H1 (cell line): Measurements from ENCODE around the gene SV2B. TPM values are rescaled to one million over a fixed set of nuclear protein-coding genes. Genes with fewer than 3 reads are reported as not detected.

Experiments
- CTCF ChIA-PET: fragments of 300-600 bp; sonication (Branson Sonifier 250); formaldehyde crosslinking; loops from one replicate; lab custom pipeline; 2021; ENCODE audit not compliant: partially characterized antibody; lab: Charles Lee
- POLR2A ChIA-PET: fragments of 300-600 bp; sonication (Branson Sonifier 250); formaldehyde crosslinking; loops from one replicate; lab custom pipeline; 2021; ENCODE audit warnings: inconsistent platforms; ENCODE audit not compliant: partially characterized antibody; lab: Charles Lee
- DNase-seq, 2 experiments: peaks; one replicate each; pipeline versions ENCODE4 v3.0.0 to v3.0.0-alpha.2; 2010 to 2022; ENCODE audit warnings: low spot score in 2 of 2, low read depth in 1 of 2, mixed read lengths in 1 of 2
- FAIRE-seq: peaks from 2 replicates; lab custom pipeline; 2011; peaks lifted over from hg19 to GRCh38; lab: Jason Lieb, UNC
- H2AFZ ChIP-seq: 2 replicates; pipeline ENCODE4 v1.8.1; 2012; ENCODE audit warnings: low read length, inconsistent platforms
- H2AK5ac ChIP-seq: 2 replicates; pipeline ENCODE4 v1.6.1; 2013; ENCODE audit warnings: low read depth, low read length
- H2BK120ac ChIP-seq: replicated peaks from 2 replicates; pipeline ENCODE3; 2013; ENCODE audit warnings: low read depth, low read length, inconsistent platforms
- H2BK12ac ChIP-seq: 2 replicates; pipeline ENCODE4 v1.6.1; 2013; ENCODE audit warnings: low read depth, low read length
- H2BK15ac ChIP-seq: 2 replicates; pipeline ENCODE4 v1.6.1; 2013; ENCODE audit warnings: low read length
- H2BK20ac ChIP-seq: 2 replicates; pipeline ENCODE4 v1.6.1; 2013; ENCODE audit warnings: low read length
- H2BK5ac ChIP-seq: 2 replicates; pipeline ENCODE4 v1.6.1; 2013; ENCODE audit warnings: low read depth, low read length
- H3K14ac ChIP-seq: 2 replicates; pipeline ENCODE4 v1.6.1; 2013; ENCODE audit warnings: inconsistent platforms; ENCODE audit not compliant: insufficient read length
- H3K18ac ChIP-seq: 2 replicates; pipeline ENCODE4 v1.6.1; 2013; ENCODE audit warnings: low read length; ENCODE audit errors: extremely low read depth
- H3K23ac ChIP-seq: 2 replicates; pipeline ENCODE4 v1.6.1; 2013; ENCODE audit warnings: inconsistent platforms; ENCODE audit not compliant: insufficient read length
- H3K23me2 ChIP-seq: 2 replicates; pipeline ENCODE4 v1.6.1; 2013; ENCODE audit warnings: low read depth, low read length
- H3K27ac ChIP-seq: 2 replicates; pipeline ENCODE4 v1.6.1; 2011; ENCODE audit warnings: low read depth, low read length, inconsistent platforms
- H3K27me3 ChIP-seq, 4 experiments: replicated peaks in 1 of 4; 1 replicate in 1 of 4; 2 replicates in 3 of 4; pipeline versions ENCODE4 v1.6.1 to v1.8.1; 2011 to 2013; ENCODE audit warnings: low read length in 3 of 4, mild to moderate bottlenecking in 3 of 4, inconsistent platforms in 2 of 4, mixed read lengths in 2 of 4, moderate library complexity in 1 of 4; ENCODE audit not compliant: control insufficient read depth in 3 of 4, insufficient read depth in 3 of 4; ENCODE audit errors: extremely low read depth in 1 of 4
- H3K36me3 ChIP-seq, 4 experiments: 2 replicates each; pipeline versions ENCODE4 v1.6.1 to v1.8.1; 2011 to 2013; ENCODE audit warnings: mild to moderate bottlenecking in 4 of 4, low read length in 3 of 4, moderate library complexity in 2 of 4, control low read depth in 1 of 4, inconsistent platforms in 1 of 4; ENCODE audit not compliant: insufficient read depth in 4 of 4, control insufficient read depth in 2 of 4
- H3K4ac ChIP-seq: replicated peaks from 2 replicates; pipeline ENCODE3; 2013; ENCODE audit warnings: low read length, low read depth, mixed read lengths, inconsistent platforms; ENCODE audit not compliant: insufficient read length
- H3K4me1 ChIP-seq, 4 experiments: replicated peaks in 1 of 4; 1 replicate in 1 of 4; 2 replicates in 3 of 4; pipeline versions ENCODE4 v1.6.1 to v1.8.1; 2011 to 2013; ENCODE audit warnings: low read length in 3 of 4, inconsistent platforms in 2 of 4, mixed read lengths in 1 of 4; ENCODE audit not compliant: insufficient read depth in 4 of 4, control insufficient read depth in 3 of 4
- H3K4me2 ChIP-seq, 2 experiments: 2 replicates each; pipeline versions ENCODE4 v1.6.1 to v1.8.1; 2011 to 2013; ENCODE audit warnings: low read depth in 2 of 2, low read length in 2 of 2, control low read depth in 1 of 2, inconsistent platforms in 1 of 2, mild to moderate bottlenecking in 1 of 2; ENCODE audit not compliant: insufficient read depth in 1 of 2
- H3K4me3 ChIP-seq, 4 experiments: fragments of 200-600, 300-600 bp in 1 of 4; sonication (generic), shearing (Covaris generic), sonication (Bioruptor Twin) in 1 of 4; 2 replicates each; pipeline versions ENCODE4 v1.5.1 to v1.8.1; 2011 to 2016; ENCODE audit warnings: low read length in 4 of 4, low read depth in 3 of 4, control low read depth in 2 of 4, inconsistent platforms in 2 of 4, mild to moderate bottlenecking in 2 of 4, mixed read lengths in 1 of 4, moderate library complexity in 1 of 4; ENCODE audit not compliant: insufficient read depth in 2 of 4; ENCODE audit errors: extremely low read depth in 1 of 4
- H3K56ac ChIP-seq: replicated peaks from 2 replicates; pipeline ENCODE3; 2013; ENCODE audit warnings: low read depth, mild to moderate bottlenecking, mixed read lengths, low read length, inconsistent platforms; ENCODE audit not compliant: insufficient read length
- H3K79me1 ChIP-seq: 2 replicates; pipeline ENCODE4 v1.6.1; 2013; ENCODE audit warnings: low read depth, low read length, control low read depth
- H3K79me2 ChIP-seq, 2 experiments: 2 replicates each; pipeline versions ENCODE4 v1.6.1 to v1.8.1; 2012 to 2013; ENCODE audit warnings: low read length in 2 of 2, mild to moderate bottlenecking in 2 of 2, inconsistent platforms in 1 of 2; ENCODE audit not compliant: insufficient read depth in 2 of 2, control insufficient read depth in 1 of 2
- H3K9ac ChIP-seq, 4 experiments: replicated peaks in 1 of 4; 1 replicate in 1 of 4; 2 replicates in 3 of 4; pipeline versions ENCODE4 v1.6.1 to v1.8.1; 2011 to 2013; ENCODE audit warnings: low read depth in 3 of 4, low read length in 3 of 4, control low read depth in 2 of 4, mild to moderate bottlenecking in 2 of 4, moderate library complexity in 2 of 4, inconsistent platforms in 1 of 4; ENCODE audit errors: extremely low read depth in 1 of 4
- H3K9me3 ChIP-seq, 2 experiments: 2 replicates each; pipeline versions ENCODE4 v1.6.1 to v1.8.1; 2012 to 2013; ENCODE audit warnings: mild to moderate bottlenecking in 2 of 2, moderate library complexity in 2 of 2, control low read depth in 1 of 2, inconsistent platforms in 1 of 2, low read depth in 1 of 2, low read length in 1 of 2, mixed read lengths in 1 of 2; ENCODE audit not compliant: insufficient read depth in 2 of 2
- H4K20me1 ChIP-seq, 2 experiments: replicated peaks in 1 of 2; 2 replicates each; pipeline versions ENCODE3 to v1.8.1; 2011 to 2013; ENCODE audit warnings: inconsistent platforms in 2 of 2, low read length in 2 of 2, mild to moderate bottlenecking in 1 of 2; ENCODE audit not compliant: insufficient read depth in 2 of 2, control insufficient read depth in 1 of 2
- H4K5ac ChIP-seq: 2 replicates; pipeline ENCODE4 v1.6.1; 2013; ENCODE audit warnings: low read length, low read depth, mixed read lengths, inconsistent platforms; ENCODE audit not compliant: insufficient read length
- H4K8ac ChIP-seq: 2 replicates; pipeline ENCODE4 v1.8.0; 2013; ENCODE audit warnings: mild to moderate bottlenecking, moderate library complexity, low read length, inconsistent platforms; ENCODE audit not compliant: insufficient read depth; ENCODE audit errors: extremely low read depth
- H4K91ac ChIP-seq: replicated peaks from 2 replicates; pipeline ENCODE3; 2013; ENCODE audit warnings: low read length, mixed read lengths, inconsistent platforms; ENCODE audit not compliant: insufficient read length
- HDAC6 ChIP-seq: IDR thresholded peaks from one replicate; pipeline ENCODE4 v1.7.1; 2012; ENCODE audit warnings: low read depth, mild to moderate bottlenecking, inconsistent platforms, low read length, moderate library complexity
- SAP30 ChIP-seq: fragments of 300-600 bp; sonication (generic); IDR thresholded peaks from 2 replicates; pipeline ENCODE4 v1.7.1; 2012; ENCODE audit warnings: low read length, moderate library complexity, mild to moderate bottlenecking, inconsistent platforms; ENCODE audit not compliant: insufficient read depth, insufficient replicate concordance
- WGBS, 2 experiments: shearing (Covaris generic) in 1 of 2; methylation state at CpG; one replicate each; pipeline versions ENCODE4 v1.1.6 to v1.1.7; 2013 to 2015; ENCODE audit warnings: low lambda C conversion rate in 2 of 2, mixed read lengths in 2 of 2, inconsistent platforms in 1 of 2, low coverage in 1 of 2, missing lambda C conversion rate in 1 of 2; ENCODE audit not compliant: insufficient replicate concordance in 2 of 2, insufficient coverage in 1 of 2, insufficient read length in 1 of 2; ENCODE audit errors: extremely low coverage in 1 of 2, missing lambda C conversion rate in 1 of 2; 5-methylcytosine and 5-hydroxymethylcytosine counted together
- polyA plus RNA-seq, 7 experiments: library from polyadenylated mRNA; depleted of rRNA in 3 of 7; stranded (reverse) in 5 of 7; unstranded in 2 of 7; fragments of >200 nt in 5 of 7; fragments of 200-250 nt in 2 of 7; gene quantifications; 1 replicate in 5 of 7; 2 replicates in 1 of 7; 4 replicates in 1 of 7; pipeline versions ENCODE4 v1.2.1 to v1.2.3, GENCODE V29; 2011 to 2013; ENCODE audit warnings: missing spikeins in 2 of 7, mixed read lengths in 2 of 7
- total RNA-seq: library from RNA; stranded (reverse); fragmentation: NEBNext Ultra II Directional; extraction: Animal tissue kit (Norgen Biotek cat#: 25700); gene quantifications from 2 replicates; pipeline ENCODE4 v1.2.1, GENCODE V29; 2021

SV2B gene
- total and polyA plus RNA-seq, 2 of the 8 experiments (the other 6 are each of a cell fraction or from before 2014, with no cell fraction given) = 0.09 to 0.20 TPM

- Histone ChIP-seq H4K5ac (no peak overlapping the region), H3K23me2 (no peaks in the 10 kb centered on the region), H3K56ac (no peak overlapping the region), H4K8ac (no peak overlapping the region), H3K4ac (no peak overlapping the region), H3K27me3 (no peaks in the 10 kb centered on the region), H2AK5ac (no peak overlapping the region), H2BK12ac (no peak overlapping the region), H3K14ac (no peak overlapping the region), H3K79me2 (no peaks in the 10 kb centered on the region), H4K91ac (no peak overlapping the region), H2BK15ac (no peak overlapping the region), H3K4me3 (no peak overlapping the region), H3K4me1 (0 out of 7 replicates have a peak, but pooled peaks cover 0 to 3% (median 0%) of the 10 kb centered on the region in 4 experiments), H3K9me3 (no peaks in the 10 kb centered on the region), H4K20me1 (no peaks in the 10 kb centered on the region), H3K36me3 (no peaks in the 10 kb centered on the region; a peak in 1 of 8 replicates), H3K23ac (no peak overlapping the region), H2BK5ac (no peak overlapping the region), H2BK120ac (no peak overlapping the region), H2BK20ac (no peak overlapping the region), H3K9ac (no peak overlapping the region), H3K79me1 (no peaks in the 10 kb centered on the region), H3K4me2 (no peak overlapping the region), H3K27ac (no peak overlapping the region), H3K18ac (no peak overlapping the region), H2AFZ (no peak overlapping the region)
- POLR2A ChIA-PET = no interaction called here
- 89% methylated on average over 5 of the region's 5 CpGs; no CpG with 5 or more reads in 1 of the 2 experiments for WGBS, 2 experiments
- CTCF ChIA-PET = interaction anchor here (0.7 to 9.6 kb wide), 10 partner anchors 10 to 195 kb away, joined by 3 to 145 read pairs (median 6); no protein-coding TSS in a partner anchor
- DNase-seq (no peak), FAIRE-seq (no peak)
- TF ChIP-seq SAP30 (no peak), HDAC6 (no peak)
Measured at GRCh38 chr15:91227766-91228165, 127.7 kb downstream of the SV2B start.
